Right atrium auricular region (tissue), 2 donors: ENCODE results near the gene FN3KRP. TPM values are rescaled to one million over a fixed set of nuclear protein-coding genes. Genes with fewer than 3 reads are reported as not detected.

ENCODE experiments used
- DNase-seq: peaks from one replicate; pipeline ENCODE4 v3.0.0-alpha.2; 2019; ENCODE audit warnings: low spot score
- H3K27ac ChIP-seq, 2 donors: fragments of 200-600 bp; sonication (generic); 1 replicate in 1 of 2; 2 replicates in 1 of 2; pipeline ENCODE4 v1.5.1; 2016 to 2019
- H3K27me3 ChIP-seq, 2 donors: fragments of 200-600 bp; sonication (generic); one replicate each; pipeline versions ENCODE4 v1.5.1 to v1.6.0; 2017 to 2019
- H3K36me3 ChIP-seq: fragments of 200-600 bp; sonication (generic); one replicate; pipeline ENCODE4 v1.5.1; 2016
- H3K4me1 ChIP-seq, 2 donors: fragments of 200-600 bp; sonication (generic); one replicate each; pipeline versions ENCODE4 v1.5.1 to v1.6.0; 2017 to 2019
- H3K4me3 ChIP-seq, 2 donors: fragments of 200-600 bp; sonication (generic); 1 replicate in 1 of 2; 2 replicates in 1 of 2; pipeline ENCODE4 v1.5.1; 2017 to 2019; ENCODE audit warnings: mild to moderate bottlenecking in 1 of 2, moderate library complexity in 1 of 2
- H3K9me3 ChIP-seq, 2 donors: fragments of 200-600 bp; sonication (generic); one replicate each; pipeline ENCODE4 v1.5.1; 2019
- CTCF ChIP-seq, 2 donors: fragments of 200-600 bp; sonication (generic); IDR thresholded peaks; one replicate each; pipeline ENCODE4 v1.5.1; 2019; ENCODE audit warnings: antibody characterized with exemption in 2 of 2
- total RNA-seq, 2 donors: library from RNA; depleted of rRNA; stranded (reverse); fragments of >200 nt; gene quantifications; one replicate each; pipeline ENCODE4 v1.1.0, GENCODE V29; 2016

FN3KRP gene
- total RNA-seq, 2 donors from 2014 or later, result 6.1 TPM

DNA sequence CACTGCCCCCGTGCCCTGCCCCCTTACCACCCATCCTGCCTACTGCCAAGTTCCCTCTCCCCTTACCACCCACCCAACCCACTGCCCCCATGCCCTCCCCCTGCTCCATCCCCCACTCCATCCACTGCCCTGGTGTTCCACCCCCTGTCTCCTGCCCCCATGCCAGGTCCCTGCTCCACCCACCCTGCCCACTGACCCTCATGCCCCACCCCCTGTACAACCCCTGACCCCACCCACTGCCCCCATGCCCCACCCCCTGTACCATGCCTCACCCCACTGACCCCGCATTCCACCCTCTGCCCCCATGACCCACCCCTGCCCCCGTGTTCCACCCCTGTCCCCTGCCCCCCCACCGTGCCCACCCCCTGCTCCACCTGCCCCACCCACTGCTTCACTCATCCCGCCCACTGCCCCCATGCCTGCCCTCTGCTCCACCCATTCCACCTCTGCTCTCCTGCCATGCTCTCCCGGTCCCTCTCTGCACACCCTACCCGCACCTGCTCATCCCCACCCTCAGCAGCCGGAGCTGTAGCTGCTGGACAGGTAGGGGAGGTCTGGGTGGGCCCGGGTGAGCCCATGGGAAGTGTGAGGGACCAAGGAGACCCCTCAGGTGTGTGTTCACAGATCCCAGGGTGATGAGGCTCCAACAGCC is 7.4 kb upstream of the FN3KRP start:
- no peak overlapping the region for H3K4me3 ChIP-seq
- no peak for DNase-seq
- no peak for TF ChIP-seq CTCF (IDR thresholded peaks at IDR 0.05)
- no peak overlapping the region for H3K27ac ChIP-seq
- H3K4me1 ChIP-seq, result no peaks in the 10 kb centered on the region
- H3K36me3 ChIP-seq, result no peaks in the 10 kb centered on the region
- no peaks in the 10 kb centered on the region for H3K27me3 ChIP-seq
- no peaks in the 10 kb centered on the region for H3K9me3 ChIP-seq

DNA sequence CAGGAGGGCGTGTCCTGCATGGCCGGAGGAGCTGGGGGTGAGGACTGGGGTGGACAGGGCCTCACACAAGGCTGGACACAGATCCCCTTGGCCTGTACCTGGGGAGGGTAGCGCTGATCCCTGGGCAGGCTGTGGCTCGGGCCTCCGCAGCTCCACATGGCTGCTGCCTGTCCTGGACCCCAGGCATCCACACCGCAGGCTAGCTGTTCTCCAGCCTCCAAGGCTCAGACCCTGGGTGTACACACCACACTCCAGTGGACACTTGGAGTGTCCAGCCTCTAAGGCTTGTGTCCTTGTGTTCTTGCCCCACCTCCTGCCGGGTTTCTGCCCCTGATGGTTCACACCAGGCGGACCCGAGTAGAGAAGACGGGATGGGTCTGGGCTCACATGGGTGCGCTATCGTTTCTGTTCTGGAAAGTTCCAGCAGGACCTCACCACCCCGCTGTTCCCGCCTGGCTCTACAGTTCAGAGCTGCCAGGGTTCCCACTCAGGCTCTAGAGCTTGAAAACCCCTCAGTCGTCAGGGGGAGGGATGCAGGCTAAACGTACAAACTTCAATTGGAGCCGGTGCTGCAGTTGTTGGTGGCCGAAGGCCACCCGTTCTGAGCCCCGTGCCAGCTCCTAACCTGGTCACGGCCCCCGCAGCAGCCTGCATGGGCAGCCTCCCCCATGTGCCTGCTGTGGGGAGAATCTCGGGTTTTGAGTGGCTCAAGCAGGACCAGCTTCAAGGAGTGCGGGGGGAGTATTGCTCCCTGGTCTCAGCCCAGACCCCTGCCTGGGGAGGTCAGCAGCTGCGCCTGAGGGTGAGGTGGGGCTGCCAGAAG is 6.6 kb upstream of the FN3KRP start:
- Histone ChIP-seq H3K9me3 (no peaks in the 10 kb centered on the region), H3K4me3 (no peak overlapping the region), H3K27ac (no peak overlapping the region), H3K36me3 (no peaks in the 10 kb centered on the region), H3K27me3 (no peaks in the 10 kb centered on the region), H3K4me1 (no peaks in the 10 kb centered on the region)
- TF ChIP-seq CTCF (IDR thresholded peaks at IDR 0.05), result no peak
- DNase-seq, result no peak

GRCh38 chr17:82710499-82711232 is 5.8 kb upstream of the FN3KRP start:
- no peaks in the 10 kb centered on the region for H3K9me3 ChIP-seq
- no peak for DNase-seq
- no peak overlapping the region for H3K27ac ChIP-seq
- no peak overlapping the region for H3K4me3 ChIP-seq
- TF ChIP-seq CTCF (IDR thresholded peaks at IDR 0.05), result no peak
- no peaks in the 10 kb centered on the region for H3K36me3 ChIP-seq
- no peaks in the 10 kb centered on the region for H3K27me3 ChIP-seq
- peaks cover 0 to 1% of the 10 kb centered on the region in 2 donors for H3K4me1 ChIP-seq

DNA sequence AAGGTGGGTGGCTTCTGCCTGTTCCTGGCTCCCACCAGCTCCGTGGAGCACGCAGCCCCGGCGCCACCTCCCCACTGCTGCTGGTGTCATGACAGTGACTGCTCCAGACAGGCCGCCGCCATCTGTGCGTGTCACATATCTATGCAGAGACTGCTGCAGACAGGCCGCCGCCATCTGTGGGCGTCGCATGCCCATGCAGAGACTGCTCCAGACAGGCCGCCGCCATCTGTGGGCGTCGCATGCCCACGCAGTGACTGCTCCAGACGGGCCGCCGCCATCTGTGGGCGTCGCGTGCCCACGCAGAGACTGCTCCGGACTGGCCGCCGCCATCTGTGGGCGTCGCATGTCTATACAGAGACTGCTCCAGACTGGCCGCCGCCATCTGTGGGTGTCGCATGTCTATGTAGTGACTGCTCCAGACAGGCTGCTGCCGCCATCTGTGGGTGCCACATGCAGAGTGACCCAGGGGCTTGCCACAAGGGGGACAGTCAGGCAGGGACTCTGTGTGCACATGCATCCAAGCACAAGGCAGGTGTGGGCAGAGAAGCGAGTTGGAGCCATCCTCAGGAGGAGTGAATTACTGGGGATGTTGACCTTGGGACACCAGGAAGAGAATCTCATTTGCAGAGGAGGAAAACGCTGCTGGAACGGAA is 3.3 kb upstream of the FN3KRP start:
- TF ChIP-seq CTCF (IDR thresholded peaks at IDR 0.05), result no peak
- Histone ChIP-seq H3K9me3 (no peaks in the 10 kb centered on the region), H3K36me3 (no peaks in the 10 kb centered on the region), H3K27ac (no peak overlapping the region), H3K27me3 (no peaks in the 10 kb centered on the region), H3K4me3 (no peak overlapping the region), H3K4me1 (peaks cover 0 to 17% of the 10 kb centered on the region in 2 donors)
- no peak for DNase-seq

GRCh38 chr17:82718986-82719685 is 2.6 kb downstream of the FN3KRP start:
- peaks cover 0 to 17% of the 10 kb centered on the region in 2 donors for H3K4me1 ChIP-seq
- no peak for TF ChIP-seq CTCF (IDR thresholded peaks at IDR 0.05)
- no peak overlapping the region for H3K4me3 ChIP-seq
- H3K9me3 ChIP-seq, result no peaks in the 10 kb centered on the region
- peaks cover 30% of the 10 kb centered on the region for H3K36me3 ChIP-seq
- H3K27me3 ChIP-seq, result no peaks in the 10 kb centered on the region
- no peak overlapping the region for H3K27ac ChIP-seq
- DNase-seq, result no peak
